ENCODE data around the gene TENM4. TPM values are rescaled to one million over a fixed set of nuclear protein-coding genes. Genes with fewer than 3 reads are reported as not detected.

Gene TENM4
- total and polyA plus RNA-seq, 2 of the 8 experiments (the other 6 are each of a cell fraction or from before 2014, with no cell fraction given) = 3.5 to 7.2 TPM

DNA sequence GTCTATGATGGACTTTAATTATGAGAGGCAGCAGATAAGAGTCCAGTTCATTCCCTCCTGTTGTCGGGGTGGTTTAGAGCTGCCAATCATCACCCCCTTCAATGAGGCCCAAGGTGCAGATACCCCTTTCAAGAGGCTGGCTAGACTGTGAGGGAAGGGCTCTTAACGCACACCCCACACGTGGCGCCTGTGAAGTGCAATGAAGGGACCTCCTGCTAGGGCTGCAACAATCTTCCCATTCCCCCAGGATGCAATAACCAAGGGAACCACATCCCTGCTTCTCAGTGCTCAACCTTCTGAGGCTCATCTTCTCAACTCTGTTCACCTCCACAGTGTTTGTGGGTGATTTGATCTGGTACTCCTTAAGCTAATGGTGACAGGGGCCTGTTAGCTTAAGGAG is 19.0 kb downstream of the TENM4 start (continued):
- TF ChIP-seq, protein P1, sequence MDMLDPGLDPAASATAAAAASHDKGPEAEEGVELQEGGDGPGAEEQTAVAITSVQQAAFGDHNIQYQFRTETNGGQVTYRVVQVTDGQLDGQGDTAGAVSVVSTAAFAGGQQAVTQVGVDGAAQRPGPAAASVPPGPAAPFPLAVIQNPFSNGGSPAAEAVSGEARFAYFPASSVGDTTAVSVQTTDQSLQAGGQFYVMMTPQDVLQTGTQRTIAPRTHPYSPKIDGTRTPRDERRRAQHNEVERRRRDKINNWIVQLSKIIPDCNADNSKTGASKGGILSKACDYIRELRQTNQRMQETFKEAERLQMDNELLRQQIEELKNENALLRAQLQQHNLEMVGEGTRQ (IDR thresholded peaks at IDR 0.05; ENCODE audit: low read length) = no peak
- no peak for TF ChIP-seq YY1 (IDR thresholded peaks at IDR 0.05; ENCODE audit: low read depth, low read length)
- no peak for TF ChIP-seq SP4 (IDR thresholded peaks at IDR 0.05; ENCODE audit: low read length)
- TF ChIP-seq TEAD4 (IDR thresholded peaks at IDR 0.05; ENCODE audit: low read depth, low read length) = no peak
- TF ChIP-seq TCF12 (IDR thresholded peaks at IDR 0.05; ENCODE audit: low read depth, low read length) = no peak
- TF ChIP-seq HDAC6 (IDR thresholded peaks at IDR 0.05; ENCODE audit: low read depth, low read length) = no peak
- no peak for TF ChIP-seq SIRT6 (IDR thresholded peaks at IDR 0.05; ENCODE audit: low read length)
- TF ChIP-seq SUZ12 (IDR thresholded peaks at IDR 0.05; ENCODE audit: low read length) = no peak
